Neural cell (in vitro differentiated cells): ENCODE results near the gene HEATR9. TPM values are rescaled to one million over a fixed set of nuclear protein-coding genes. Genes with fewer than 3 reads are reported as not detected.

ENCODE experiments used
- H2AFZ ChIP-seq: fragments of 200-600, 300-800 bp; sonication (generic), shearing (Covaris generic); 2 replicates; pipeline ENCODE4 v1.6.0; 2014; ENCODE audit warnings: low read depth, mild to moderate bottlenecking, antibody characterized with exemption, low read length, moderate library complexity
- H3F3A ChIP-seq: fragments of 200-600 bp; shearing (Covaris generic); 2 replicates; pipeline ENCODE4 v1.6.1; 2016; ENCODE audit warnings: mild to moderate bottlenecking, moderate library complexity, mixed read lengths, antibody characterized with exemption, low read length; ENCODE audit not compliant: insufficient read depth, poor library complexity, severe bottlenecking
- H3K27ac ChIP-seq: fragments of 200-600, 300-800 bp; sonication (generic), shearing (Covaris generic); 2 replicates; pipeline ENCODE4 v1.5.1; 2014; ENCODE audit warnings: mild to moderate bottlenecking, low read length, moderate library complexity
- H3K27me3 ChIP-seq: fragments of 300-800, 200-600 bp; sonication (generic), shearing (Covaris generic); 2 replicates; pipeline ENCODE4 v1.6.0; 2014; ENCODE audit warnings: mild to moderate bottlenecking, low read depth, low read length, moderate library complexity; ENCODE audit not compliant: insufficient read depth
- H3K36me3 ChIP-seq: fragments of 300-800, 200-600 bp; sonication (generic), shearing (Covaris generic); 2 replicates; pipeline ENCODE4 v1.5.1; 2014; ENCODE audit warnings: mild to moderate bottlenecking, antibody characterized with exemption, low read length, moderate library complexity; ENCODE audit not compliant: insufficient read depth
- H3K4me2 ChIP-seq: fragments of 300-800, 200-600 bp; sonication (generic), shearing (Covaris generic); 2 replicates; pipeline ENCODE4 v1.6.0; 2014; ENCODE audit warnings: mild to moderate bottlenecking, low read length
- H3K4me3 ChIP-seq: fragments of 300-800, 200-600 bp; sonication (generic), shearing (Covaris generic); 2 replicates; pipeline ENCODE4 v1.5.1; 2014; ENCODE audit warnings: mild to moderate bottlenecking, low read length, moderate library complexity
- H3K79me2 ChIP-seq: fragments of 200-600 bp; shearing (Covaris generic); replicated peaks from 2 replicates; pipeline ENCODE4 v1.6.0; 2014; ENCODE audit warnings: mild to moderate bottlenecking, low read length, moderate library complexity; ENCODE audit not compliant: insufficient read depth
- H3K9ac ChIP-seq: fragments of 300-800, 200-600 bp; sonication (generic), shearing (Covaris generic); 2 replicates; pipeline ENCODE4 v1.6.1; 2016; ENCODE audit warnings: mild to moderate bottlenecking, low read length, mixed read lengths
- H3K9me2 ChIP-seq: fragments of 200-600 bp; shearing (Covaris generic); 2 replicates; pipeline ENCODE4 v1.6.1; 2016; ENCODE audit warnings: mild to moderate bottlenecking, low read length, mixed read lengths; ENCODE audit not compliant: insufficient read depth
- H3K9me3 ChIP-seq: fragments of 200-600, 300-800 bp; sonication (generic), shearing (Covaris generic); 2 replicates; pipeline ENCODE4 v1.6.1; 2016; ENCODE audit warnings: mild to moderate bottlenecking, mixed run types, low read length, moderate library complexity, mixed read lengths
- H4K20me1 ChIP-seq: fragments of 200-600 bp; shearing (Covaris generic); 2 replicates; pipeline ENCODE4 v1.6.1; 2016; ENCODE audit warnings: mild to moderate bottlenecking, mixed run types; ENCODE audit not compliant: insufficient read depth
- EP300 ChIP-seq: fragments of 450-650 bp; conservative IDR thresholded peaks from 2 replicates; pipeline ENCODE4 v1.6.1; 2014; ENCODE audit warnings: antibody characterized with exemption, mild to moderate bottlenecking, moderate library complexity; ENCODE audit not compliant: poor library complexity, severe bottlenecking
- EZH2 ChIP-seq: fragments of 200-600, 300-800 bp; shearing (Covaris generic), sonication (generic); IDR thresholded peaks from 2 replicates; pipeline ENCODE4 v1.6.1; 2014; ENCODE audit warnings: antibody characterized with exemption, low read length, borderline replicate concordance, mild to moderate bottlenecking; ENCODE audit not compliant: insufficient read depth, poor library complexity, severe bottlenecking
- MXI1 ChIP-seq: fragments of 450-650 bp; conservative IDR thresholded peaks from 2 replicates; pipeline ENCODE4 v1.6.1; 2014; ENCODE audit warnings: antibody characterized with exemption, mild to moderate bottlenecking; ENCODE audit not compliant: poor library complexity, severe bottlenecking
- POLR2AphosphoS5 ChIP-seq: IDR thresholded peaks from 2 replicates; pipeline ENCODE4 v1.6.1; 2012
- RAD21 ChIP-seq: fragments of 450-650 bp; conservative IDR thresholded peaks from 2 replicates; pipeline ENCODE4 v1.6.1; 2014; ENCODE audit warnings: antibody characterized with exemption, mild to moderate bottlenecking, moderate library complexity
- SMC3 ChIP-seq: fragments of 450-650 bp; conservative IDR thresholded peaks from 2 replicates; pipeline ENCODE4 v1.6.1; 2014; ENCODE audit warnings: antibody characterized with exemption, mild to moderate bottlenecking, moderate library complexity; ENCODE audit not compliant: poor library complexity
- TAF1 ChIP-seq: IDR thresholded peaks from 2 replicates; pipeline ENCODE4 v1.6.1; 2012; ENCODE audit warnings: low read depth
- polyA plus RNA-seq: library from polyadenylated mRNA; depleted of rRNA; stranded (reverse); fragments of >200 nt; gene quantifications from 2 replicates; pipeline ENCODE4 v1.2.3, GENCODE V29; 2014
- TF ChIP-seq, protein P1 (sequence below): fragments of 450-650 bp; IDR thresholded peaks from 2 replicates; pipeline ENCODE4 v1.5.1; 2014; ENCODE audit warnings: antibody characterized with exemption, mild to moderate bottlenecking, moderate library complexity; ENCODE audit not compliant: poor library complexity, severe bottlenecking
- TF ChIP-seq, protein P2 (sequence below): IDR thresholded peaks from 2 replicates; pipeline ENCODE4 v1.6.1; 2012; ENCODE audit warnings: borderline replicate concordance

HEATR9 gene
- polyA plus RNA-seq, 1 donor from 2014 or later, result not detected

DNA sequence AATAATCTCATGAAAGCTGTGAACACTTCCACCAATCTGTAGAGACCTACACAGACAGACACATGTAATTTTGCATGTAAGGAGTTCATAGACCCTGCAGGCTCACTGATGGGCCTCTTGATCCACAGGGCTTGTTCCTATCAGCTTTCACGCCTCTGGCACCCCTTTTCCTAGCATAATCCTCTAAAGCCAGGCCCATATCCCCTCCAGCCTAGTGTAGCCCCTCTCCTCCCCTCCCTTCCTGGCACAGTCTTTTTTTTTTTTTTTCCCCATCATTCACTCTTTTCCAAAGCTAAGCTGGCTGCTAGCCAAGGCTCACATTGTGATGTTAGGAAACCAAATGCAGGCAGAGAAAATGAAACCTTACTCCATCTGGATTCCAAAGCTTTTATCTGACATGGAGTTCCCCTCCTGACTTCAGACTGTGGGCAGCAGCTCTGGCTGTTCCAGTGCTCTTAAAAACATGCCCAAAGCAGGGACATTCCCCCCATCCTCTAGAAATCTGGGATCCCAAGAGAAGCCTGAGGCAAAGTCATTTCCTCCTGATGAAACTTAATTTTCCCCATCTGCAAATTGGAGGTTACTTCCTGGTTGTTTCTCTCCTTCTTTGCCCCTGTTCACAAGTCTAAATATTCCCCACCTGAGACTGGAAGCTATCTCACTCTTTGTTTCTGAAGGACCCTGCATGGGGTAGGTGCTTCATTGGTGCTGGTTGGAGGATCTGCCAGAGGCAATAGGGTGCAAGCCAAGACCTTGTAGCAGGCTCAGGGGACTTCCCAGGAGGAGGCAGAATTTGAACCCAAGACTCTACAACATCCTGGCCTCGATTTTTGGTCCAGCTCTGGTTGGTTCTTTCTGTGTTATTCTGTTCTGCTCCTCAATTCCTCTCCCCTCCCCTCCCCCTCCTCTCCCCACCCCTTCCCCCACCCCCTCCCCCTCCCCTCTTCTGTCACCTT is 21.4 kb upstream of the HEATR9 start:
- Histone ChIP-seq H3K9me2 (no peaks in the 10 kb centered on the region), H3F3A (no peaks in the 10 kb centered on the region), H2AFZ (no peak overlapping the region), H3K27me3 (no peaks in the 10 kb centered on the region), H3K9ac (no peak overlapping the region), H3K9me3 (no peaks in the 10 kb centered on the region), H4K20me1 (no peaks in the 10 kb centered on the region), H3K27ac (no peak overlapping the region), H3K79me2 (no peaks in the 10 kb centered on the region), H3K4me2 (no peak overlapping the region), H3K36me3 (no peaks in the 10 kb centered on the region), H3K4me3 (no peak overlapping the region)
- TF ChIP-seq MXI1, result no peak
- TF ChIP-seq, protein P1, sequence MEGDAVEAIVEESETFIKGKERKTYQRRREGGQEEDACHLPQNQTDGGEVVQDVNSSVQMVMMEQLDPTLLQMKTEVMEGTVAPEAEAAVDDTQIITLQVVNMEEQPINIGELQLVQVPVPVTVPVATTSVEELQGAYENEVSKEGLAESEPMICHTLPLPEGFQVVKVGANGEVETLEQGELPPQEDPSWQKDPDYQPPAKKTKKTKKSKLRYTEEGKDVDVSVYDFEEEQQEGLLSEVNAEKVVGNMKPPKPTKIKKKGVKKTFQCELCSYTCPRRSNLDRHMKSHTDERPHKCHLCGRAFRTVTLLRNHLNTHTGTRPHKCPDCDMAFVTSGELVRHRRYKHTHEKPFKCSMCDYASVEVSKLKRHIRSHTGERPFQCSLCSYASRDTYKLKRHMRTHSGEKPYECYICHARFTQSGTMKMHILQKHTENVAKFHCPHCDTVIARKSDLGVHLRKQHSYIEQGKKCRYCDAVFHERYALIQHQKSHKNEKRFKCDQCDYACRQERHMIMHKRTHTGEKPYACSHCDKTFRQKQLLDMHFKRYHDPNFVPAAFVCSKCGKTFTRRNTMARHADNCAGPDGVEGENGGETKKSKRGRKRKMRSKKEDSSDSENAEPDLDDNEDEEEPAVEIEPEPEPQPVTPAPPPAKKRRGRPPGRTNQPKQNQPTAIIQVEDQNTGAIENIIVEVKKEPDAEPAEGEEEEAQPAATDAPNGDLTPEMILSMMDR, result no peak
- no peak for TF ChIP-seq EZH2
- no peak for TF ChIP-seq RAD21
- TF ChIP-seq, protein P2, sequence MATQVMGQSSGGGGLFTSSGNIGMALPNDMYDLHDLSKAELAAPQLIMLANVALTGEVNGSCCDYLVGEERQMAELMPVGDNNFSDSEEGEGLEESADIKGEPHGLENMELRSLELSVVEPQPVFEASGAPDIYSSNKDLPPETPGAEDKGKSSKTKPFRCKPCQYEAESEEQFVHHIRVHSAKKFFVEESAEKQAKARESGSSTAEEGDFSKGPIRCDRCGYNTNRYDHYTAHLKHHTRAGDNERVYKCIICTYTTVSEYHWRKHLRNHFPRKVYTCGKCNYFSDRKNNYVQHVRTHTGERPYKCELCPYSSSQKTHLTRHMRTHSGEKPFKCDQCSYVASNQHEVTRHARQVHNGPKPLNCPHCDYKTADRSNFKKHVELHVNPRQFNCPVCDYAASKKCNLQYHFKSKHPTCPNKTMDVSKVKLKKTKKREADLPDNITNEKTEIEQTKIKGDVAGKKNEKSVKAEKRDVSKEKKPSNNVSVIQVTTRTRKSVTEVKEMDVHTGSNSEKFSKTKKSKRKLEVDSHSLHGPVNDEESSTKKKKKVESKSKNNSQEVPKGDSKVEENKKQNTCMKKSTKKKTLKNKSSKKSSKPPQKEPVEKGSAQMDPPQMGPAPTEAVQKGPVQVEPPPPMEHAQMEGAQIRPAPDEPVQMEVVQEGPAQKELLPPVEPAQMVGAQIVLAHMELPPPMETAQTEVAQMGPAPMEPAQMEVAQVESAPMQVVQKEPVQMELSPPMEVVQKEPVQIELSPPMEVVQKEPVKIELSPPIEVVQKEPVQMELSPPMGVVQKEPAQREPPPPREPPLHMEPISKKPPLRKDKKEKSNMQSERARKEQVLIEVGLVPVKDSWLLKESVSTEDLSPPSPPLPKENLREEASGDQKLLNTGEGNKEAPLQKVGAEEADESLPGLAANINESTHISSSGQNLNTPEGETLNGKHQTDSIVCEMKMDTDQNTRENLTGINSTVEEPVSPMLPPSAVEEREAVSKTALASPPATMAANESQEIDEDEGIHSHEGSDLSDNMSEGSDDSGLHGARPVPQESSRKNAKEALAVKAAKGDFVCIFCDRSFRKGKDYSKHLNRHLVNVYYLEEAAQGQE, result no peak
- TF ChIP-seq SMC3, result no peak
- no peak for TF ChIP-seq TAF1
- TF ChIP-seq POLR2AphosphoS5, result no peak
- no peak for TF ChIP-seq EP300

DNA sequence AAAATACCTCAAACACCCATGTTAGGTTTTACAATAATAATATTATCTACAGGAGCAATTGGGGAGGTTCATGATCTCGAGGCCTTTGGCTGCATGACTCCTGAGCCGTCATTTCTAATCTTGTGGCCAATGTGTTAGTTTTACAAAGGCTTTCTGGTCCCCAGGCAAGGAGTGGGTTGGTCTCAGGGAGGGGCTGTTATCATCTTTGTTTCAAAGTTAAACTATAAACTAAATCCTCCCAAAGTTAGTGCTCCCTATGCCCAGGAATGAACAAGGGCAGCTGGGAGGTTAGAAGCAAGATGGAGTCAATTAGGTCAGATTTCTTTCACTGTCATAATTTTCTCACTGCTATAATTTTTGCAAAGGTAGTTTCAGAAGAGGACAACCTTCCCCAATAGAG is 20.6 kb upstream of the HEATR9 start:
- Histone ChIP-seq H3K36me3 (no peaks in the 10 kb centered on the region), H4K20me1 (no peaks in the 10 kb centered on the region), H3K9me2 (no peaks in the 10 kb centered on the region), H3K9me3 (no peaks in the 10 kb centered on the region), H3K4me2 (no peak overlapping the region), H3K27me3 (no peaks in the 10 kb centered on the region), H2AFZ (no peak overlapping the region), H3K4me3 (no peak overlapping the region), H3K27ac (no peak overlapping the region), H3F3A (no peaks in the 10 kb centered on the region), H3K9ac (no peak overlapping the region), H3K79me2 (no peaks in the 10 kb centered on the region)
- TF ChIP-seq RAD21 (no peak), POLR2AphosphoS5 (no peak), EP300 (no peak), SMC3 (no peak), EZH2 (no peak)
- TF ChIP-seq, protein P1, result no peak
